ENCODE data around the gene LRRC3.
"Not testable (repeated sequence)": the region's sequence is repeated elsewhere in the genome, so short reads cannot be mapped to it uniquely, and the experiment has no call there.

LRRC3 gene

DNA sequence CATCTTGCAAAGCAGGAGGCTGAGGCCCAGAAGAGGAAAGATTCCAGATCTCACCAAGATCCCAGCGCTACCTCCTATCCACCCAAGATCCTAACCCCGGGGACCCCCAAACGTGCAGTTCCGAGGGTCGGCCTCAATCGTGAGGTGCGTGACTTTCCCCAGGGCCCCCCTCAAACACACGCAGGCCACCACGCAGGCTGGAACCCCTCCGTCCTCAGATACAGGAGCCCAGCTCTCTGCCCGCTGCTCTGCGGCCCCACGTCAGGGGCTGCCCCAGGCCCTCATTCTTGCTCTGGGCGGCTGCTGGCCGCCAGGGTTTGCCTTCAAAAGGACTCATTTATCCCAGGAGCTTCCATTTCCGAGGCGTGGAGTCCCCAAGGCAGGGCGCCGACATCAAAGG is 44.8 kb downstream of the LRRC3 start:
- DNase-seq = no peak

- no peak for DNase-seq
Measured at GRCh38 chr21:44502171-44502958, 47.1 kb downstream of the LRRC3 start.

DNA sequence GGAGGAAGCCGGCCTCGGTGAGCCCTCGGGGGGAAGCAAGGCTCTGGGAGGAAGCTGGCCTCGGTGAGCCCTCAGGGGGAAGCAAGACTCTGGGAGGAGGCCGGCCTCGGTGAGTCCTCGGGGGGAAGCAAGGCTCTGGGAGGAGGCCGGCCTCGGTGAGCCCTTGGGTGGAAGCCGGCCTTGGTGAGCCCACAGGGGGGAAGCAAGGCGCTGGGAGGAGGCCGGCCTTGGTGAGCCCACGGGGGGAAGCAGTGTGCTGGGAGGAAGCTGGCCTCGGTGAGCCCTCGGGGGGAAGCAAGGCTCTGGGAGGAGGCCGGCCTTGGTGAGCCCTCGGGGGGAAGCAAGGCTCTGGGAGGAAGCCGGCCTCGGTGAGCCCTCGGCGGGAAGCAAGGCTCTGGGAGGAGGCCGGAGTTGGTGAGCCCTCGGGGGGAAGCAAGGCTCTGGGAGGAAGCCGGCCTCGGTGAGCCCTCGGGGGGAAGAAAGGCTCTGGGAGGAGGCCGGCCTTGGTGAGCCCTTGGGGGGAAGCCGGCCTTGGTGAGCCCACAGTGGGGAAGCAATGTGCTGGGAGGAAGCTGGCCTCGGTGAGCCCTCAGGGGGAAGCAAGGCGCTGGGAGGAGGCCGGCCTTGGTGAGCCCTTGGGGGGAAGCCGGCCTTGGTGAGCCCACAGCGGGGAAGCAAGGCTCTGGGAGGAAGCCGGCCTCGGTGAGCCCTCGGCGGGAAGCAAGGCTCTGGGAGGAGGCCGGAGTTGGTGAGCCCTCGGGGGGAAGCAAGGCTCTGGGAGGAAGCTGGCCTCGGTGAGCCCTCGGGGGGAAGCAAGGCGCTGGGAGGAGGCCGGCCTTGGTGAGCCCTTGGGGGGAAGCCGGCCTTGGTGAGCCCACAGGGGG is 47.9 kb downstream of the LRRC3 start:
- DNase-seq = not testable (repeated sequence)

GRCh38 chr21:44503901-44504399 is 48.6 kb downstream of the LRRC3 start:
- DNase-seq = no peak

DNA sequence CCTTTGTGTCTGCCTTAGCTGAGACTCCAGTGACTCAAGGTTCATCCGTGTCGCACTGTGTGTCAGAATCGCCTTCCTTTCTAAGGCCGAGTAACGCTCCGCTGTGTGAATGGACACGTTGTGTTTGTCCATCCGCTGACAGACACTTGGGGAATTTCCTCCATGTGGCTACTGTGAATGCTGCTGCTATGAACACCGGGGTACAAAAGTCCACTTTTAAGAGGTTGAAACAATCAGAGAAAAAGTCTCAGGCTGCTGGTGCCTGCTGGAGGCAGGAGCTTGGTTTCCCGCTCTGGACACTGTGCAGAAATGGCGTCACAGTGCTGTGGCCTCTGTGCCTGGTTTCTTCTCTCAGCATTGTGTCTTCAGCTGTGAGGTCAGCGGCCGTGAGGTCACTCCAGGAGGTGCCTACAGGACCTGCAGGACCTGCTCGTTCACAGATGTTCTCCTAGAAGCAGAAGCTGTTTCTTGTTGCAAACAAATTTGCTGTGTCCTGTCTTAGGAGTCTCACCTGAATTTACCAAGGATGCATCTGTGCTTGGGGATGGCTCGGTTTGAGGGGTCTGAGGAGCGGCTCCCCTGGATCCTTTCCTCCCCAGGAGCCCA is 50.5 kb downstream of the LRRC3 start:
- no peak for DNase-seq

GRCh38 chr21:44506279-44507255 is 51.3 kb downstream of the LRRC3 start:
- DNase-seq = no peak

GRCh38 chr21:44507673-44508425 is 52.5 kb downstream of the LRRC3 start:
- no peak for DNase-seq

GRCh38 chr21:44508426-44508710 is 53.1 kb downstream of the LRRC3 start:
- no peak for DNase-seq

DNA sequence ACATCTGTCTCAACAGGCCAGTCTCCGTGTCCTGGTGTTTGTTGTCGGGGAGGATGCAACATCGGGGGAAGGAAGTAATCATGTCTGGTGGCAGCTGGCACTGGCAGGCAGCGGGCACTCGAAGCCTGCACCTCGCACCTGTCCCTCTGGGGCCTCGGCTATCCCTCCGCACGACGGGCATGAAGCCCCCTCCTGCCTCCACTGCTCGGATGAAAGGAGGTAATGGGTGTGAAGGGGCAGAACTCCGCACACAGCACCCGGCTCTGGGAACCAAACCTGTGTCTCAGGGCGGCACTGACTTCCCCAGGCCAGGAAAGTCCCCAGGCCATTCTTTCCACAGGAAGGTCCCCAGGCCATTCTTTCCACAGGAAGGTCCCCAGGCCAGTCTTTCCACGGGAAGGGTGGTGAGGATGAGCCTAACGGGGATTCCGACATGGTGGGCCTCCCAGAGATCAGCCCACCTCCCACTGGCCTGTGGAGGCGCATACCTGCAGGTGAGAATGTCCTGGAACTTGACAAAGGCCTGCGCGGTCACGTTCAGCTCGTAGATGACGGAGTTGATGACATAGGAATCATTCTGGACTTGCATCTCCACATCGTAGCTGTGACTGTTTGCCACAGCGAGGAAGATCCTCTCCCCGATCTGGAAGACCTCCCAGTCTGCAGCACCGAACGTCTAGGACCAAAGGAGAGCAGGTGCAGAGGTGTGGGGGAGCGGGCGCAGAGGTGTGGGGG is 53.6 kb downstream of the LRRC3 start:
- DNase-seq = no peak

GRCh38 chr21:44509539-44509938 is 54.2 kb downstream of the LRRC3 start:
- DNase-seq = no peak

DNA sequence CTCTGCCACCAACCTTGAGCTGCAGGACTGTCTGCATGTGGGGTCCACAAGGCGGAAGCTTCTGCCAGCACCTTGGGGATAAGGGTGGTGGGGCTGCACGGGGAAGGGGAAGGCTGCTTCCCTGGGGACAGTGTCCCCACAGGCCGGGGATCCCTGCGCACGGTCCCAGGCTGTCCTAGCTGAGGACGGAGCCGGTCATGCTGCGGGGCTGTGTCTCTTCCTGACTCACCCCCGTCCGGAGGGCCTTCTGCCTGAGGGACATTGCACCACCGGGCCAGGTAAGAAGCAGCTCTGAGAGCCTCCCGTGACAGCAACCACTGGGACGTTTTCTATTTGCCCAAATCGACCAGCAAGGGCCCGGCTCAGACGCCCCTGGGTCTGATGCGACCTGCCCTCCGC is 54.8 kb downstream of the LRRC3 start:
- DNase-seq = no peak

GRCh38 chr21:44510508-44511218 is 55.4 kb downstream of the LRRC3 start:
- peak; percentile 59 for DNase-seq

GRCh38 chr21:44511219-44511937 is 56.1 kb downstream of the LRRC3 start:
- no peak for DNase-seq
